Fibroblast of the aortic adventitia (primary cell): ENCODE measurements around the gene HTT. TPM values are rescaled to one million over a fixed set of nuclear protein-coding genes. Genes with fewer than 3 reads are reported as not detected.
"Not testable (repeated sequence)": the region's sequence is repeated elsewhere in the genome, so short reads cannot be mapped to it uniquely, and the experiment has no call there.

Source experiments
- DNase-seq: peaks from one replicate; pipeline ENCODE4 v3.0.0-alpha.2; 2010; ENCODE audit warnings: low read depth
- H3K4me3 ChIP-seq: 2 replicates; pipeline ENCODE4 v1.5.1; 2011; ENCODE audit warnings: low read depth, mild to moderate bottlenecking, control low read depth, low read length, moderate library complexity
- CTCF ChIP-seq: IDR thresholded peaks from 2 replicates; pipeline ENCODE4 v1.5.1; 2011; ENCODE audit warnings: mild to moderate bottlenecking, low read length, control low read depth, inconsistent platforms; ENCODE audit not compliant: insufficient read depth
- total RNA-seq: library from RNA; depleted of rRNA; stranded (reverse); fragments of >200 nt; gene quantifications from 2 replicates; pipeline ENCODE4 v1.2.3, GENCODE V29; 2012; ENCODE audit warnings: low replicate concordance

HTT gene
- total RNA-seq, 1 donor = 49.9 TPM

- no peak overlapping the region for H3K4me3 ChIP-seq
- DNase-seq = no peak
- no peak for TF ChIP-seq CTCF
Observed at GRCh38 chr4:3137908-3138307, 63.4 kb downstream of the HTT start.

DNA sequence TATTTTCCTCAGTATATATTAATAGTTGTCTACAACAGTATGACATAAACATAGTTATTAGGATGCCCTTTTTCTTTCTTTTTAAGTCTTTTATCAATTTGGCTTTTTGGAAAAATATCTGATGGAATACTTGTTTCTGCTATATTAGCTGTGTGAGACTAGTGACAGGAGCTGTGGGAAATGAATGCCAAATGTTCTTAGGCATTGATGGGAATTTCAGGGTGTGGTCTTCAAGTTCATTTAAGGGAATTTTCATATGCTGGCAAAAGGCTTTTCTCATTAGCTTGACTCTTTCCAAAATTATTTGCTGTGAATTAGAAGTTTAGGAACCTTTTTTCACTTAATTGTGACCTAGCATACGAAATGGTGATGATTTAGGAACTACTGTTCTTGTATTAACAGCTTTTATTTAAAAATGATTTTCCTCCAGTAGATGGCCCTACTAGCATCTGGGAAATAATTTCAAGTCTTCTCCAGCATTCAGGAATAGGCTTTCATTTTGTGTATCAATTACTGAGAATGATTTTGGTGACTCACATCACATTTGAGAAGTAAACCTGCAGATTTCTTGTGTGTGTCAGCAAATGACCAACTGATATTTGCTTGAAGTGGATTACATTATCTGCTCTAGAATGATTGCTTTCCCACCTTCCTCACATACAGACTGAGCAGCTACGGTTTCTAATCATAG, 70.9 kb downstream of the HTT start:
- H3K4me3 ChIP-seq = no peak overlapping the region
- DNase-seq = peak; percentile 39
- peak; percentile 25 for TF ChIP-seq CTCF

DNA sequence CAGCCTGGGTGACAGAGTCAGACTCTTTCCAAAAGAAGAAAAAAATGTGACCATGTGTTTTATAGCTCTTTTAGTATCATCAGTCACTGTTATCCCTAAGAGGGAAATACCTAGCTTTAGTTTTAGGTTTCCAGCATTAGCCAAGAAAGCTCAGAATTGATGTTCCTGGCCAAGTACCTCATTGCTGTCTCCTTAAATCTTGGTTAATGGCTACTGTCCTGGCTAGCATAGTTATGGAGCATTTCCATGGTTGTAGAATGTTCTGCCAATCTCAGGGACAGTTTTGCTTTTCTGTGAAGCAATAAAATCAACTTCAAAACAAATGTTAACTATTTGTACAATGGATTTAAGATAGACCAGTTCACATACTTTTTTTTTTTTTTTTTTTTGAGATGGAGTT, 74.4 kb downstream of the HTT start:
- no peak for TF ChIP-seq CTCF
- H3K4me3 ChIP-seq = no peak overlapping the region
- DNase-seq = no peak

- H3K4me3 ChIP-seq, DNase-seq: not testable (repeated sequence)
Observed at GRCh38 chr4:3151238-3151637, 76.8 kb downstream of the HTT start.

- no peak overlapping the region for H3K4me3 ChIP-seq
- no peak for DNase-seq
- TF ChIP-seq CTCF = no peak
Observed at GRCh38 chr4:3157366-3157765, 82.9 kb downstream of the HTT start.

DNA sequence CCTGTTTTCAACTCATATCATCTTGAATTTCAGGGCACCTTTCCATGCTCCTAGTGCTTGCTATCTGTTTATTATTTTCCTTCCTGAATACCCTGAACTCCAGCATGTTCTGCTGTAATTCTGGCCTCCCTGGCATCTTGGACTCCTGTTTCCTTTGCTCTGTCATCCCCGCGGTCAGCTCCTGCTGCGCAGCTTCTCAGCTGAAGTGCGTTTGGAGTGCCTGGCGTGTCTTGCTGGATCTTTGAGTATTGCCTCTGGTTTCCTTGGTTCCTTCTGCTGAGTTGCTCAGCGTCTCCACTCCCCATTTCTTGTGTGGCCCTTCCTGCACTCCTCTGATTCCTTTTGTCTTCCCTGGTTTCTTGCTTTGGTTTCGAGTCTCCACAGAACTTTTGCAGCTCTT, 84.4 kb downstream of the HTT start:
- DNase-seq = no peak
- TF ChIP-seq CTCF = no peak
- H3K4me3 ChIP-seq = no peak overlapping the region

DNA sequence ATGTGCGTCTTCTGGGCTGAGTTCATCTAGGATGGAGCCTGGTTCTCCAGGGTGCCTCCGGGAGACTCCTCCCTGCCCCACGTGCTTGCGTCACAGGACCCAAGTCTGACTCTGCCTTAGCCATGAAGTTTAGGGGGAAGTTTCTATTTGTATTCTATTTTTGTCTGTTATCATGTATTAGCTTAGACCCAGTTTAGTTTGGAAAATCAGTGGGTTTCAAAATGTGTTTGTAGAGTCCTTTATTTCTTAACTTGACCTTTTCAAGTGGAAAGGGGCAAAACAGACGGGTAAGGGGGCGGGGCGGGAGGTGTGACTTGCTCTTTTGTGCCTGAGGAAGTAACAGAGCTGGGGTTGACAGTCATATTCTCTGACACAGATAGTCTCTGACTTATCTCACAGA, 86.0 kb downstream of the HTT start:
- DNase-seq = no peak
- TF ChIP-seq CTCF = no peak
- no peak overlapping the region for H3K4me3 ChIP-seq

GRCh38 chr4:3161044-3161443, 86.6 kb downstream of the HTT start:
- not testable (repeated sequence) for H3K4me3 ChIP-seq, DNase-seq

DNA sequence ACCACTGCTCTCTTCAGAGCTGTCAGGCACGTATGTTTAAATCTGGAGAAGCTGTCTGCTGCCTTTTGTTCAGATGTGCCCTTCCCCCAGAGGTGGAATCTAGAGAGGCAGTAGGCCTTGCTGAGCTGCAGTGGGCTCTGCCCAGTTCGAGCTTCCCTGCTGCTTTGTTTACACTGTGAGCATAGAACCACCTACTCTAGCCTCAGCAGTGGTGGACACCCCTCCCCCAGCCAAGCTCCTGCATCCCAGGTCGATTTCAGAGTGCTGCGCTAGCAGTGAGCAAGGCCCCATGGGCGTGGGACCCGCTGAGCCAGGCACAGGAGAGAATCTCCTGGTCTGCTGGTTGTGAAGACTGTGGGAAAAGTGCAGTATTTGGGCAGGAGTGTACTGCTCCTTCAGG, 92.0 kb downstream of the HTT start:
- not testable (repeated sequence) for DNase-seq

More for the DNA sequence above, 92.0 kb downstream of the HTT start:
- not testable (repeated sequence) for H3K4me3 ChIP-seq
